Activated naive CD8-positive, alpha-beta T cell treated with anti-CD3 and anti-CD28 coated beads, Interleukin-2, amount 10 ng/mL, durations not matched to agents 7 days and 5 days (primary cell): ENCODE results near the gene ZNF557. TPM values are rescaled to one million over a fixed set of nuclear protein-coding genes. Genes with fewer than 3 reads are reported as not detected.
"Not testable (repeated sequence)": the region's sequence is repeated elsewhere in the genome, so short reads cannot be mapped to it uniquely, and the experiment has no call there.

Experiments used
- ATAC-seq: fragments of 150-1000 bp; cut with Tn5 transposase; one replicate; pipeline ENCODE4 v1.10.0; 2021; ENCODE audit warnings: low read depth, moderate library complexity
- POLR2A ChIA-PET: fragments of 350-600 bp; sonication (Branson Sonifier 250); formaldehyde crosslinking; loops from one replicate; lab custom pipeline; 2021; ENCODE audit warnings: antibody characterized with exemption; lab: Charles Lee
- DNase-seq: peaks from one replicate; pipeline ENCODE4 v3.0.0; 2021
- H3K27ac Mint-ChIP-seq: one replicate; pipeline ENCODE4 v1.8.0; 2022; ENCODE audit warnings: mild to moderate bottlenecking, mixed read lengths
- H3K27me3 Mint-ChIP-seq: one replicate; pipeline ENCODE4 v1.8.0; 2022; ENCODE audit warnings: mild to moderate bottlenecking, moderate library complexity, mixed read lengths
- H3K36me3 Mint-ChIP-seq: one replicate; pipeline ENCODE4 v1.8.0; 2021; ENCODE audit warnings: mild to moderate bottlenecking, mixed read lengths
- H3K4me1 Mint-ChIP-seq: one replicate; pipeline ENCODE4 v1.8.0; 2021; ENCODE audit warnings: mixed read lengths
- H3K4me3 Mint-ChIP-seq: one replicate; pipeline ENCODE4 v1.8.0; 2022; ENCODE audit warnings: mild to moderate bottlenecking, moderate library complexity, mixed read lengths
- H3K9me3 Mint-ChIP-seq: one replicate; pipeline ENCODE4 v1.8.0; 2021; ENCODE audit warnings: mixed read lengths
- total RNA-seq, 2 experiments: library from RNA; stranded (reverse); gene quantifications; one replicate each; pipeline ENCODE4 v1.2.3, GENCODE V29; 2021

ZNF557 gene
- 10 to 100 TPM; 20.9 to 21.1 TPM for total RNA-seq

DNA sequence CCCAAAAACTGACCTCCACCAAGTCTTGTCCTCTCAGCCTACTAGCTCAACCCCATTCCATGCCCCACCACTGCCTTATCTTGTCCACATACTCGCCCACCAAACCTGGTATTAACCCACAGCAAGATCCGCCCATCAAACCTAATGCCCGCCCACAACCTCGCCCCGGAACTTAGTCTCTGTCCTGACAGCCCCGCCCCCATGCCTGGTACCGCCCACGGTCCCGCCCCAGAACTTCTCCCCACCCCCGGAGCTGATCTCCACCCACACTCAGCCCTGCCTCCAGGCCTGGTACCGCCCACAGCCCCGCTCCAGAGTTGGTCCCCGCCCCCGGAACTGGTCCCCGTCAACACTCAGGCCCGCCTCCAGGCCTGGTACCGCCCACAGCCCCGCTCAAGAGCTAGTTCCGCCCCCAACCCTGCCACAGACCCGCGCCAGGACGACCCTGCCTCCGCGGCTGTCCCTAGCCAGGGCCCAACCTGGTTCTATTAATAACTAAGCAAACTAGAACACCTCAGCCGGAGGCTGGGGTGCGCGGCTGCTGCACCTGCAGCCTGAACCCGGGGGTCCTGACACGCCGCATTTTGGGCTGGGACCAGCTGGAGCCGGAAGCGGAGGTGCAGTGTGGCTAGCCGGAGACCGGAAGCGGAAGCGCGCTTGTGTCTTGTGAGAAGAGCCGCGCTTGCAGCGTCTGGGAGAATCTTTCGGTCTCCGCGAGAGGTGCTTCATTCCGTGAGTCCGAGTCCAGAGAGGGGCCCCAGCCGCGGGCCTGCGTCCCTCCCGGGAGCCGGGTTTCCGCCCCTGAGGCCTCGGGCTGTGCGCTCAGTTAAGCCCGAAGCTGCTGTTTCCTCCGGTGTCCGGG, at the start of gene ZNF557:
ZNF557 (plus strand) TSS at position 662 of the 862 bp plus-strand sequence. CDS start 5,372 bp downstream, outside the sequence.
- H3K27ac Mint-ChIP-seq: peak within 1 kb of the TSS; percentile 87
- H3K4me1 Mint-ChIP-seq: peaks cover 6% of the 10 kb centered on the region
- H3K9me3 Mint-ChIP-seq: peaks cover 7% of the 10 kb centered on the region
- peak; percentile 98 for DNase-seq
- POLR2A ChIA-PET: interaction anchor here (0.5 to 2.1 kb wide), 15 partner anchors 9 to 861 kb away, joined by 3 to 47 read pairs (median 5); partner anchors contain the start of genes ARHGEF18, MCOLN1 and VAV1
- no peaks in the 10 kb centered on the region for H3K27me3 Mint-ChIP-seq
- peaks cover 31% of the 10 kb centered on the region for H3K36me3 Mint-ChIP-seq
- peak within 1 kb of the TSS; percentile 97 for H3K4me3 Mint-ChIP-seq
- ATAC-seq: peak; percentile 90

DNA sequence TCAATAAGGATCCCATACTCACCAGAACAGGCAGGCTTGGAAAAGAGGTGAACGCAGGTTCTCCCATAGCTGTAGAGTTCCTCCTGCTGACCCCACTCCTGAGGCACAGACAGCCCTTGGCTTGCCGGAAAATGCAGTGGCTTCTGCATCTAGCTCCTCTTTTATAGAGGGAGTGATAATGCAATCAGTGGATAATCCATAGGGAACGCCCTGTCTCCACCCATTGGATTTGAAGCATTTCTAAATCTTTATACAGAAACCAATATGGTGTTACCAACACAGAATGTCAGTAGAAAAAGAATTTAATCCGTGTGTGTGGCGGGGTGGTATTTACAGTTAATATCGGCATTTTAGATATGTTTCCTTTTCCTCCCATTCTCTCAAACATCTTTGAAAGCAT, 48.2 kb upstream of the ZNF557 start, which contains the start of gene MBD3L2B:
MBD3L2B (minus strand) TSS at position 101 of the 400 bp plus-strand sequence; CDS start at position 67, 34 bp downstream.
- H3K4me1 Mint-ChIP-seq, POLR2A ChIA-PET, H3K36me3 Mint-ChIP-seq, H3K27ac Mint-ChIP-seq, DNase-seq, H3K4me3 Mint-ChIP-seq, H3K9me3 Mint-ChIP-seq, H3K27me3 Mint-ChIP-seq, ATAC-seq: not testable (repeated sequence)

DNA sequence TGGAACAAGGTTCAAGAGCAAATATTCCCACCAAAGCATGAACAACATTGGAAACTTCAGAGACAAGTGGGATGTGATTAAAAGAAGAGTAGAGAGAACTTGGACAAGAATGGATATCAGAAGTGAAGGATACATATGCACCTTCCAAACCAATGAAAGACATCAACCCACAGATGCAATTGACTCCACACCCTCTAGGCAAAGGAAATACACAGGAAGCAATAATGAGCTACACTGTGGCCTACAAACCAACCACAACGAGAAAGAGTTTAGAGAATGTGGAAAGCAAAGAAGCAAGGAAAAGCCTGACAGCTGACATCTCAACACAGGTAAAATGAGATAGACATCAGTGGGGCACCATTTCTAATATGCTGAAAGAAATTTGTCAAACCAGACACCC, 40.7 kb upstream of the ZNF557 start:
- H3K36me3 Mint-ChIP-seq, H3K4me3 Mint-ChIP-seq, ATAC-seq, H3K27ac Mint-ChIP-seq, DNase-seq, POLR2A ChIA-PET, H3K27me3 Mint-ChIP-seq, H3K9me3 Mint-ChIP-seq, H3K4me1 Mint-ChIP-seq: not testable (repeated sequence)

DNA sequence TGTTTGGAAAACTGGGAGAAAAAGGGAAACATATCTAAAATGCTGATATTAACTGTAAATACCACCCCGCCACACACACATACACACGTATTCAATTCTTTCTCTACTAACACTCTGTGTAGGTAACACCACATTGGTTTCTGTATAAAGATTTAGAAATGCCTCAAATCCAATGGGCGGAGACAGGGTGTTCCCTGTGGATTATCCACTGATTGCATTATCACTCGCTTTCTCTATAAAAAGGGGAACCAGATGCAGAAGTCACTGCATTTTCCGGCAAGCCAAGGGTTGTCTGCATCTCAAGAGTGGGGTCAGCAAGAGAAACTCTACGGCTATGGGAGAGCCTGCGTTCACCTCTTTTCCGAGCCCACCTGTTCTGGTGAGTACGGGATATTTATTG, 39.2 kb upstream of the ZNF557 start, which contains the start of gene MBD3L5:
MBD3L5 (plus strand) TSS at position 301 of the 400 bp plus-strand sequence; CDS start at position 335, 34 bp downstream.
- ATAC-seq, H3K9me3 Mint-ChIP-seq, H3K36me3 Mint-ChIP-seq, H3K4me3 Mint-ChIP-seq, DNase-seq, POLR2A ChIA-PET, H3K27ac Mint-ChIP-seq, H3K4me1 Mint-ChIP-seq, H3K27me3 Mint-ChIP-seq: not testable (repeated sequence)

DNA sequence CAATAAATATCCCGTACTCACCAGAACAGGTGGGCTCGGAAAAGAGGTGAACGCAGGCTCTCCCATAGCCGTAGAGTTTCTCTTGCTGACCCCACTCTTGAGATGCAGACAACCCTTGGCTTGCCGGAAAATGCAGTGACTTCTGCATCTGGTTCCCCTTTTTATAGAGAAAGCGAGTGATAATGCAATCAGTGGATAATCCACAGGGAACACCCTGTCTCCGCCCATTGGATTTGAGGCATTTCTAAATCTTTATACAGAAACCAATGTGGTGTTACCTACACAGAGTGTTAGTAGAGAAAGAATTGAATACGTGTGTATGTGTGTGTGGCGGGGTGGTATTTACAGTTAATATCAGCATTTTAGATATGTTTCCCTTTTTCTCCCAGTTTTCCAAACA, 29.4 kb upstream of the ZNF557 start, which contains the start of gene MBD3L4:
MBD3L4 (minus strand) TSS at position 101 of the 400 bp plus-strand sequence; CDS start at position 66, 35 bp downstream.
- POLR2A ChIA-PET: not testable (repeated sequence)

DNA sequence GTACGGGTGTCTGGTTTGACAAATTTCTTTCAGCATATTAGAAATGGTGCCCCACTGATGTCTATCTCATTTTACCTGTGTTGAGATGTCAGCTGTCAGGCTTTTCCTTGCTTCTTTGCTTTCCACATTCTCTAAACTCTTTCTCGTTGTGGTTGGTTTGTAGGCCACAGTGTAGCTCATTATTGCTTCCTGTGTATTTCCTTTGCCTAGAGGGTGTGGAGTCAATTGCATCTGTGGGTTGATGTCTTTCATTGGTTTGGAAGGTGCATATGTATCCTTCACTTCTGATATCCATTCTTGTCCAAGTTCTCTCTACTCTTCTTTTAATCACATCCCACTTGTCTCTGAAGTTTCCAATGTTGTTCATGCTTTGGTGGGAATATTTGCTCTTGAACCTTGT, 27.9 kb upstream of the ZNF557 start:
- H3K4me3 Mint-ChIP-seq, H3K4me1 Mint-ChIP-seq, POLR2A ChIA-PET, DNase-seq, H3K9me3 Mint-ChIP-seq, H3K27ac Mint-ChIP-seq, H3K27me3 Mint-ChIP-seq, H3K36me3 Mint-ChIP-seq: not testable (repeated sequence)
- peak; percentile 45 for ATAC-seq

More for the DNA sequence above, 29.4 kb upstream of the ZNF557 start, which contains the start of gene MBD3L4:
- not testable (repeated sequence) for H3K4me1 Mint-ChIP-seq, H3K27me3 Mint-ChIP-seq, ATAC-seq, H3K4me3 Mint-ChIP-seq, H3K27ac Mint-ChIP-seq, H3K36me3 Mint-ChIP-seq, H3K9me3 Mint-ChIP-seq, DNase-seq

DNA sequence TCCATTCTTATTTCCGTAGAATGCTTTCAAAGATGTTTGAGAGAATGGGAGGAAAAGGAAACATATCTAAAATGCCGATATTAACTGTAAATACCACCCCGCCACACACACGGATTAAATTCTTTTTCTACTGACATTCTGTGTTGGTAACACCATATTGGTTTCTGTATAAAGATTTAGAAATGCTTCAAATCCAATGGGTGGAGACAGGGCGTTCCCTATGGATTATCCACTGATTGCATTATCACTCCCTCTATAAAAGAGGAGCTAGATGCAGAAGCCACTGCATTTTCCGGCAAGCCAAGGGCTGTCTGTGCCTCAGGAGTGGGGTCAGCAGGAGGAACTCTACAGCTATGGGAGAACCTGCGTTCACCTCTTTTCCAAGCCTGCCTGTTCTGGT, 20.5 kb upstream of the ZNF557 start, which contains the start of gene MBD3L2:
MBD3L2 (plus strand) TSS at position 301 of the 400 bp plus-strand sequence; CDS start at position 354, 53 bp downstream.
- H3K36me3 Mint-ChIP-seq, ATAC-seq, H3K4me1 Mint-ChIP-seq, DNase-seq, H3K27ac Mint-ChIP-seq, H3K4me3 Mint-ChIP-seq, POLR2A ChIA-PET, H3K27me3 Mint-ChIP-seq, H3K9me3 Mint-ChIP-seq: not testable (repeated sequence)

DNA sequence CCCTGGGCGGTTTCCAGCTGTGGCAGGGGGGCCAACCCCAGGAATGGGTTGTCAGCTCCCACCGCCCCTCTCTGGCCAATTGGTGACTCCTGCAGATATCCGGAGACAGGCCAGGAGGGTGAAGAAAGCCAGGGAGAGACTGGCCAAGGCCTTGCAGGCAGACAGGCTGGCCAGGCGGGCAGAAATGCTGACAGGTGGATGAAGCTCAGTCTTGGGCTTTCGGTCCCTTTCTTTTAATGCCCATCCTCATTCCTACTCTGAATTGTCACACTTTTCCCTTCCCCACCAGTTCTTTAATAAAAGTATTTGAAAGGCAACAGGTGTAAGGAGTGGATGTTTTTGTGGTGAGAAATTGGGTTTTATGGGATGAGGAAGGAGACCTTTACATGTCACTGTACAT, 18.1 kb upstream of the ZNF557 start:
- H3K4me1 Mint-ChIP-seq, H3K9me3 Mint-ChIP-seq, DNase-seq, POLR2A ChIA-PET, H3K4me3 Mint-ChIP-seq, H3K27ac Mint-ChIP-seq, H3K36me3 Mint-ChIP-seq, H3K27me3 Mint-ChIP-seq, ATAC-seq: not testable (repeated sequence)

DNA sequence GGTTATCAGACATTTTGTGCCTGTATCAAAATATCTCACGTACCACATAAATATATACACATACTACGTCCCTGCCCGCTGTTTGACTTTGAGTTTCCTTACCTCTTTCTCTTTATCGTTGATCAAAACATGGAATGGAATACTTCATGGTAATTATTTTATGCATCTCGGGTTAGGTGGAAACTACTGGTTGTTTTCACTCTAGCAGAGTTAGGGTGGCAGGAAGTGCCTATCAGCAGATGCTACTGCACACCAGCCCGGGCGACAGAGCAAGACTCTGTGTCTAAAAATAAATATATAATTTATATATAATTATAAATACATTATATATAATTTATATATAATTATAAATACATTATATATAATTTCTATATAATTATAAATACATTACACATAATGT, 16.6 kb upstream of the ZNF557 start:
- ATAC-seq: peak; percentile 29
- DNase-seq, POLR2A ChIA-PET, H3K27ac Mint-ChIP-seq, H3K4me1 Mint-ChIP-seq, H3K36me3 Mint-ChIP-seq, H3K4me3 Mint-ChIP-seq, H3K27me3 Mint-ChIP-seq, H3K9me3 Mint-ChIP-seq: not testable (repeated sequence)

DNA sequence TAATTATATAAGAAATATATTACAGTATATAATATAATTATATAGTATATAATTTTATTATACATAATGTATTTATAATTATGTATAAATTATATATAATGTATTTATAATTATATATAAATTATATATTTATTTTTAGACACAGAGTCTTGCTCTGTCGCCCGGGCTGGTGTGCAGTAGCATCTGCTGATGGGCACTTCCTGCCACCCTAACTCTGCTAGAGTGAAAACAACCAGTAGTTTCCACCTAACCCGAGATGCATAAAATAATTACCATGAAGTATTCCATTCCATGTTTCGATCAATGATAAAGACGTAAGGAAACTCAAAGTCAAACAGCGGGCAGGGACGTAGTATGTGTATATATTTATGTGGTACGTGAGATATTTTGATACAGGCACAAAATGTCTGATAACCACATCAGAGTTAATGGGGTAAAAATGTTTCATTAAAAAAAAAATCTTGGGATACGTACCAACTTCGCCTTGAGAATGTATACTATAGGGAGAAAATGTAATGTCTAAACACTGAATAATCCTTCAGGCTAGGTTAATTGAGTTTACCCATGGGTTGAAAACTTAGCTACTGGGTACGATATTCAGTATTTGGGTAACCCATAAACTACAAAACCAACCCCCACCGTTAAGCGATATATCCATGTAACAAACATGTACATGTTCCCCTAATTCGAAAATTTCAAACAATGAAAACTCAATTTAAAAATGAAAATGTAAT, 14.7 kb upstream of the ZNF557 start:
- H3K36me3 Mint-ChIP-seq, H3K4me1 Mint-ChIP-seq, H3K27ac Mint-ChIP-seq, H3K27me3 Mint-ChIP-seq, H3K4me3 Mint-ChIP-seq, H3K9me3 Mint-ChIP-seq, DNase-seq, POLR2A ChIA-PET: not testable (repeated sequence)
- ATAC-seq: peak; percentile 36

DNA sequence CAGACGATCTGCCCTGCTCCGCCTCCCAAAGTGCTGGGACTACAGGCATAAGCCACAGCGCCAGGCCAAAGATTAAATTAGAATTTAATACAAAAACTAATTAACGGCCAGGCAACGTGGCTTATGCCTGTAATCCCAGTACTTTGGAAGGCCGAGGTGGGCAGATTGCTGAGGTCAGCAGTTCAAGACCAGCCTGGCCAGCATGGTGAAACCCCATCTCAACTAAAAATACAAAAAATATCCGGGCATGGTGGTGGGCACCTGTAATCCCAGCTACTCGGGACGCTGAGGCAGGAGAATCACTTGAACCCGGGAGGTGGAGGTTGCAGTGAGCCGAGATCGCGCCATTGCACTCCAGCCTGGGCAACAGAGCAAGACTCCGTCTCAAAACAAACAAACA, 13.8 kb upstream of the ZNF557 start:
- H3K4me1 Mint-ChIP-seq, ATAC-seq, POLR2A ChIA-PET, H3K27me3 Mint-ChIP-seq, H3K4me3 Mint-ChIP-seq, H3K9me3 Mint-ChIP-seq, DNase-seq, H3K27ac Mint-ChIP-seq, H3K36me3 Mint-ChIP-seq: not testable (repeated sequence)

DNA sequence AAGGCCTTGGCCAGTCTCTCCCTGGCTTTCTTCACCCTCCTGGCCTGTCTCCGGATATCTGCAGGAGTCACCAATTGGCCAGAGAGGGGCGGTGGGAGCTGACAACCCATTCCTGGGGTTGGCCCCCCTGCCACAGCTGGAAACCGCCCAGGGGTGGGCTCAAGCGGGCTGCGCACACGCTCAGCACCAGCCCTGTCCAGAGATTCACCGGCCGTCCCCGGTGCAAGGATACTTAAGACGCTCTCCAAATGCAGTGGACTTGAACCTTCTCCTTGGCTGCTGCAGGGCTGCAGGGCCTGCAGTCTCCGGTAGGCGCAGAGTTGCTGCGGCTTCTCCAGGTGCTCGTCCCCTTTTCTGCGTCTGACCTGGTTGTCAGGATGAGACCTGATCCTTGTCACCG, 13.1 kb upstream of the ZNF557 start:
- DNase-seq, ATAC-seq, H3K27ac Mint-ChIP-seq, H3K27me3 Mint-ChIP-seq, H3K36me3 Mint-ChIP-seq, POLR2A ChIA-PET, H3K4me1 Mint-ChIP-seq, H3K9me3 Mint-ChIP-seq, H3K4me3 Mint-ChIP-seq: not testable (repeated sequence)

DNA sequence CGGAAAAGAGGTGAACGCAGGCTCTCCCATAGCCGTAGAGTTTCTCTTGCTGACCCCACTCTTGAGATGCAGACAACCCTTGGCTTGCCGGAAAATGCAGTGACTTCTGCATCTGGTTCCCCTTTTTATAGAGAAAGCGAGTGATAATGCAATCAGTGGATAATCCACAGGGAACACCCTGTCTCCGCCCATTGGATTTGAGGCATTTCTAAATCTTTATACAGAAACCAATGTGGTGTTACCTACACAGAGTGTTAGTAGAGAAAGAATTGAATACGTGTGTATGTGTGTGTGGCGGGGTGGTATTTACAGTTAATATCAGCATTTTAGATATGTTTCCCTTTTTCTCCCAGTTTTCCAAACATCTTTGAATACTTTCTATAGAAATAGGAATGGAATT, 10.9 kb upstream of the ZNF557 start, which contains the start of gene MBD3L3:
MBD3L3 (minus strand) TSS at position 101 of the 400 bp plus-strand sequence; CDS start at position 30, 71 bp downstream.
- POLR2A ChIA-PET, H3K9me3 Mint-ChIP-seq, ATAC-seq, H3K36me3 Mint-ChIP-seq, H3K4me3 Mint-ChIP-seq, H3K27me3 Mint-ChIP-seq, H3K27ac Mint-ChIP-seq, DNase-seq, H3K4me1 Mint-ChIP-seq: not testable (repeated sequence)
